Measurements from ENCODE around the gene CAND2. TPM values are rescaled to one million over a fixed set of nuclear protein-coding genes. Genes with fewer than 3 reads are reported as not detected.

CAND2 gene
- total and polyA plus RNA-seq, 9 of the 15 experiments (the other 6 are each of a cell fraction or from before 2014, with no cell fraction given), result 0.91 to 14.9 (median 4.3) TPM

DNA sequence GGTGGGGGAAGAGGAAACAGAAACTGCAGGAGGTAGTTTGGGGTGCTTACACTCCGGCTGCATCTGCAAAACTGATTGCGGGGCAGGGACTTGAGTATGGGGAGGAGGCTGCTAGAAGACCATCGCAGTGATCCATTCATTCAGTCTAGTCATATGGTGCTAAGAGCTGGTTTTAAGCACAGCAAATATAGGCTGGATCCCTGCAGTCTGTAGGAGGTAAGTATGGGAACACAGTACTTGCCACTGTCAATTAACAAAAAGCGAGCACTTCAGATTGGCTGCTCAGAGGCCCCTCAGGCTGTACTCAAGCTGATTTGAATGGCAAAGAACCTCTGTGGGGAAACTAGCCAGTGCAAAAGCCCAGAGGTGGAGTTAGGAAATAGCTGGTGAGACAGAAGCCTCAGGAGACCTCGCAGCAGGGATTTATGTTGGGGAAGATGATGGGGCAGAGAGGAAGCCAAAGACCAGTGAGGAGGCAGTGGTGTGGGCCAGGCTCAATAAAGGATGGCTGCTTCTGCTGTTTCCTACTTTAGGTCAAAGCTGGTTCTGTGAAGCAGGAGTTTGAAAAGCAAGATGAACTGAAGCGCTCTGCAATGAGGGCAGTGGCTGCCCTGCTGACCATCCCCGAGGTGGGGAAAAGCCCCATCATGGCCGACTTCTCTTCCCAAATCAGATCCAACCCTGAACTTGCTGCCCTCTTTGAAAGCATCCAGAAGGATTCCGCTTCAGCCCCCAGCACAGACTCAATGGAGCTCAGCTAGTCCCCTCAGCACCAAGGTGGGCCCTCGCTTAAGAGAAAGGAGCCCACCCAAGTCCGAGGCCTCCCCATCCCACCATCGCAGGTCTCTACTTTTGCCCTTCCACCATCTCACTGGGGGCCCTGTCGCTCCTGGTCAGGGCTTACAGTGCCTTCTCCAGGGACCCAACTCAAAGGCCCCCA lies 37.0 kb downstream of the CAND2 start (continued):
- TF ChIP-seq YY1 (IDR thresholded peaks at IDR 0.05; ENCODE audit: borderline replicate concordance in 1 of 3, control insufficient read depth in 1 of 3, extremely low read depth in 1 of 3, insufficient read depth in 3 of 3, insufficient read length in 1 of 3, insufficient replicate concordance in 2 of 3, low read depth in 1 of 3, low read length in 2 of 3) (peak in 1 of 3 experiments; percentile 10), ESRRB (CRISPR knock-in tag; IDR thresholded peaks at IDR 0.05; ENCODE audit: borderline replicate concordance) (0 out of 2 replicates have a peak, but pooled peaks have one; percentile 47), POLR2B (IDR thresholded peaks at IDR 0.05; ENCODE audit: low read depth, partially characterized antibody) (peak; percentile 50), ZNF75A (CRISPR knock-in tag; IDR thresholded peaks at IDR 0.05) (no peak)

DNA sequence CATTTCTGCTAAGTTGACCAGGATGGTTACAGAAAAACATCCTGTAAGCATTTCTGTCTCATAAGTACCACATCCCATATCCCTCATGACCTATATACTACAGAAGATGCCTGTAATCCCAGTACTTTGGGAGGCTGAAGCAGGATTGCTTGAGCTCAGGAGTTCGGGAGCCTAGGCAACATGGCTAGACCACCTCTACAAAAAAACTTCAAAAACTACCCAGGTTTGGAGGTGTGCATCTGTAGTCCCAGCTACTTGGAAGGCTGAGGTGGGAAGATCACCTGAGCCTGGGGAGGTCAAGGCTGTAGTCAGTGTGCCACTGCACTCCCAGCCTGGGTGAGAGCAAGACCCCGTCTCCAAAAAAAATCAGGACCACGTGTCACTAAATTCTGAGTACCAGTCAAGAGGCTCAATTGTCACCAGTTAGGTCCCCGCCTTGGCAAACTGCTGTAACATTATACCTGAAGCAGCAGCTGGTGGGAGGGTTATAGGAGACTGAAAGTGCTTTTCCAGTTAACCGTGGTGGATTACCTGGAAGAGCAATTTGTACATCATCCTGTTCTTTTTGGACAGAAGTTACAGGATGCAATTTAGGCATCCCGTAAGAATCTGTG lies 38.7 kb downstream of the CAND2 start:
- no TSS peak for BruUV-seq (replicated peaks)
- peaks cover 50% of the 10 kb centered on the region for H3K79me2 ChIP-seq (ENCODE audit: control insufficient read depth, insufficient read depth, low read length)
- H3K36me3 ChIP-seq (ENCODE audit: control insufficient read depth, insufficient read depth, low read length), result peaks cover 97% of the 10 kb centered on the region
- FAIRE-seq (no peak), ATAC-seq (no peak), DNase-seq (ENCODE audit: extremely low read depth in 1 of 4, low spot score in 3 of 4) (no peak)
- no peak overlapping the region for H3K27ac ChIP-seq (ENCODE audit: extremely low read depth, low read depth, low read length)
- H3K4me3 ChIP-seq, result no peak overlapping the region
- ChIA-PET CTCF (ENCODE audit: low intra/inter-chr PET ratio) (no interaction called here), POLR2A (interaction anchor here (0.6 to 11.9 kb wide), 11 partner anchors 9 to 155 kb away, joined by 3 to 108 read pairs (median 4); no protein-coding TSS in a partner anchor)
- in situ Hi-C loops (cut with MboI), result no loop called here
- peaks cover 68% of the 10 kb centered on the region for H4K20me1 ChIP-seq (replicated peaks; ENCODE audit: control insufficient read depth, insufficient read depth, low read length)
- intact Hi-C loops (cut with micrococcal nuclease), result no loop called here
- peaks cover 14 to 22% of the 10 kb centered on the region in 2 experiments; a peak in 4 of 5 replicates for H3K4me1 ChIP-seq (replicated peaks in 1 of 2; ENCODE audit: control insufficient read depth in 2 of 2, insufficient read depth in 2 of 2, low read length in 2 of 2)
- H3K9ac ChIP-seq (ENCODE audit: insufficient read depth in 1 of 2, low read depth in 2 of 2, low read length in 2 of 2), result no peak overlapping the region
- 86% methylated on average over 6 of the region's 6 CpGs for WGBS (ENCODE audit: insufficient coverage, low coverage, missing lambda C conversion rate)
- H3K9me1 ChIP-seq (ENCODE audit: control insufficient read depth, insufficient read depth, low read length), result peaks cover 13% of the 10 kb centered on the region
- no peak overlapping the region for H2AFZ ChIP-seq (ENCODE audit: low read depth, low read length)
- no peaks in the 10 kb centered on the region for H3K27me3 ChIP-seq (ENCODE audit: control insufficient read depth in 2 of 2, insufficient read depth in 2 of 2, low read length in 2 of 2)
- no peak overlapping the region for H3K4me2 ChIP-seq (ENCODE audit: insufficient read depth, low read length)
- H3K9me3 ChIP-seq (replicated peaks; ENCODE audit: control insufficient read depth, insufficient read depth, low read depth, low read length), result no peaks in the 10 kb centered on the region
- no peak for TF ChIP-seq SPI1 (IDR thresholded peaks at IDR 0.05; ENCODE audit: borderline replicate concordance, low read depth, low read length)
- TF ChIP-seq ZBTB5 (IDR thresholded peaks at IDR 0.05), result no peak
- TF ChIP-seq ZNF764 (CRISPR knock-in tag; IDR thresholded peaks at IDR 0.05; ENCODE audit: low read depth), result no peak
- no peak for TF ChIP-seq ZFP36 (IDR thresholded peaks at IDR 0.05; ENCODE audit: low read depth, low read length, partially characterized antibody)
- no peak for TF ChIP-seq YBX1 (IDR thresholded peaks at IDR 0.05)
- TF ChIP-seq RFX5 (IDR thresholded peaks at IDR 0.05; ENCODE audit: low read depth, low read length), result no peak
- TF ChIP-seq ZNF830 (CRISPR knock-in tag; IDR thresholded peaks at IDR 0.05), result no peak
- TF ChIP-seq ZNF41 (CRISPR knock-in tag; conservative IDR thresholded peaks at IDR 0.05), result no peak
- 0 out of 2 replicates have a peak, but pooled peaks have one; percentile 6 for TF ChIP-seq ZNF316 (IDR thresholded peaks at IDR 0.05)
- TF ChIP-seq, protein P1, sequence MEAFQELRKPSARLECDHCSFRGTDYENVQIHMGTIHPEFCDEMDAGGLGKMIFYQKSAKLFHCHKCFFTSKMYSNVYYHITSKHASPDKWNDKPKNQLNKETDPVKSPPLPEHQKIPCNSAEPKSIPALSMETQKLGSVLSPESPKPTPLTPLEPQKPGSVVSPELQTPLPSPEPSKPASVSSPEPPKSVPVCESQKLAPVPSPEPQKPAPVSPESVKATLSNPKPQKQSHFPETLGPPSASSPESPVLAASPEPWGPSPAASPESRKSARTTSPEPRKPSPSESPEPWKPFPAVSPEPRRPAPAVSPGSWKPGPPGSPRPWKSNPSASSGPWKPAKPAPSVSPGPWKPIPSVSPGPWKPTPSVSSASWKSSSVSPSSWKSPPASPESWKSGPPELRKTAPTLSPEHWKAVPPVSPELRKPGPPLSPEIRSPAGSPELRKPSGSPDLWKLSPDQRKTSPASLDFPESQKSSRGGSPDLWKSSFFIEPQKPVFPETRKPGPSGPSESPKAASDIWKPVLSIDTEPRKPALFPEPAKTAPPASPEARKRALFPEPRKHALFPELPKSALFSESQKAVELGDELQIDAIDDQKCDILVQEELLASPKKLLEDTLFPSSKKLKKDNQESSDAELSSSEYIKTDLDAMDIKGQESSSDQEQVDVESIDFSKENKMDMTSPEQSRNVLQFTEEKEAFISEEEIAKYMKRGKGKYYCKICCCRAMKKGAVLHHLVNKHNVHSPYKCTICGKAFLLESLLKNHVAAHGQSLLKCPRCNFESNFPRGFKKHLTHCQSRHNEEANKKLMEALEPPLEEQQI (IDR thresholded peaks at IDR 0.05), result no peak

Data from K562 (cell line).